Choroid plexus epithelial cell (primary cell): ENCODE data around the gene KDM6B.
A peak's percentile ranks its signal among the peaks of the same experiment; 100 is the strongest.

ENCODE experiments used
- DNase-seq: peaks from one replicate; pipeline ENCODE4 v3.0.0-alpha.2; 2010; ENCODE audit warnings: low read depth
- H3K4me3 ChIP-seq: 2 replicates; pipeline ENCODE4 v1.5.1; 2011; ENCODE audit warnings: low read depth, mild to moderate bottlenecking, control low read depth, low read length, moderate library complexity
- CTCF ChIP-seq: conservative IDR thresholded peaks from 2 replicates; pipeline ENCODE4 v1.5.1; 2011; ENCODE audit warnings: low read depth, mild to moderate bottlenecking, control low read depth, inconsistent platforms, low read length, moderate library complexity

The KDM6B gene

GRCh38 chr17:7854078-7854777 is 20.2 kb downstream of the KDM6B start:
- no peak for DNase-seq
- no peak overlapping the region for H3K4me3 ChIP-seq
- TF ChIP-seq CTCF = no peak

- peak; percentile 16 for DNase-seq
- no peak for TF ChIP-seq CTCF
- H3K4me3 ChIP-seq = peak within 1 kb of the TSS; percentile 72
Observed at GRCh38 chr17:7854851-7855659, 21.0 kb downstream of the KDM6B start, which contains the start of gene TMEM88. Gene TMEM88 (plus strand): TSS chr17:7855066. CDS start chr17:7855075, 9 bp downstream.

GRCh38 chr17:7855660-7856010 is 21.6 kb downstream of the KDM6B start:
- peak overlapping the region; percentile 72 for H3K4me3 ChIP-seq
- no peak for TF ChIP-seq CTCF

GRCh38 chr17:7856011-7856810 is 22.2 kb downstream of the KDM6B start:
- no peak for TF ChIP-seq CTCF
- peak; percentile 59 for DNase-seq

More at GRCh38 chr17:7855660-7856010, 21.6 kb downstream of the KDM6B start:
- peak; percentile 12 for DNase-seq

GRCh38 chr17:7856811-7857712 is 23.0 kb downstream of the KDM6B start, which contains the start of gene NAA38:
Gene NAA38 (minus strand): TSS chr17:7857559. CDS start chr17:7857463, 96 bp downstream.
- H3K4me3 ChIP-seq = peak within 1 kb of the TSS; percentile 72
- peak; percentile 65 for TF ChIP-seq CTCF
- DNase-seq = peak; percentile 100

More at GRCh38 chr17:7856011-7856810, 22.2 kb downstream of the KDM6B start:
- H3K4me3 ChIP-seq = peak overlapping the region; percentile 72
